Activated CD4-positive, alpha-beta memory T cell treated with anti-CD3 and anti-CD28 coated beads, Interleukin-2, amount 10 ng/mL, durations not matched to agents 7 days and 5 days (primary cell): Measurements from ENCODE around the gene AGA. TPM values are rescaled to one million over a fixed set of nuclear protein-coding genes. Genes with fewer than 3 reads are reported as not detected.

Experiments used
- total RNA-seq, 2 experiments: library from RNA; stranded (reverse); gene quantifications; one replicate each; pipeline ENCODE4 v1.2.3, GENCODE V29; 2021

AGA gene
- total RNA-seq, 2 experiments from 2014 or later, result 21.5 to 23.6 TPM

Other genes starting within 250 kb of the AGA start
- gene NEIL3, start 132.6 kb downstream of the AGA start, total RNA-seq, result 10 to 100 TPM; 29.3 to 30.3 TPM